HG03097 (cell line): ENCODE measurements around the gene PPP1R16B.
"Not testable (repeated sequence)": the region's sequence is repeated elsewhere in the genome, so short reads cannot be mapped to it uniquely, and the experiment has no call there.

Source experiments
- ATAC-seq: cut with Tn5 transposase; IDR thresholded peaks from one replicate; pipeline ENCODE4 v1.9.1; 2021; ENCODE audit not compliant: unreplicated experiment, low FRiP score

The PPP1R16B gene

DNA sequence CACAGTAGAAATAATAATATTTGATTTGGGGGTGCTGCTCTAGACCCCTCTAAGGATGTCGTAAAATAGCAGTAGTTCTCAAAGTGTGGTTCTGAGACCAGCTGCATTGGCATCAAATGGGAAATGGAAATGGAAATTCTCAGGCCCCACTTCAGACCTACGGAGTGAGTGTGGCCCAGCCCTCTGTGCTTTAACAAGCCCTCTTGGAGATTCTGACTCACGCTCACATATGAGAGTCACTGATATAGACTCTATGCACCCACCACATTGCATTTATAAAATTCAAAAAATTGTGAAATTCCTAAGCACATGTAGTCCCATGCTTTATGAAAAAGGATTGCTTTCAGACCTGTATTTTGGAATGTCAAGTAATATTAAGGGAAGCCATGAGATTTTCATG is 14.2 kb upstream of the PPP1R16B start:
- ATAC-seq = no peak

DNA sequence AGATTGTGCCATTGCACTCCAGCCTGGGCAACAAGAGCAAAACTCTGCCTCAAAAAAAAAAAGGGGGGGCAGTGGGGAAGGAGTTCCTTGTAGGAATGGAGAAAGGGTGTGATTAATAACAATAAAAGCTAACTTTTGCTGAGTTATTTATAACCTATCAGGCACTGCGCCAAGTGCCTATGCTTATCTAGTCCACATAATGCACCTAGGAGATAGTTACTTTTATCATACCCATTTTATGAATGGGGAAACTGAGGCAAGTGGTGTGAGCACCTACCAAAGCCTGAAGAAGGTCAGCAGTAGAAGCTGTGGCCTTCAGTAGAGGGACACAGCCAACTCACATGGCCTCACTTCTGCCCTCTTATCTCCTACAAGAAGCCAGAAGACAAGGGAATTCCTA is 13.6 kb upstream of the PPP1R16B start:
- ATAC-seq = no peak

DNA sequence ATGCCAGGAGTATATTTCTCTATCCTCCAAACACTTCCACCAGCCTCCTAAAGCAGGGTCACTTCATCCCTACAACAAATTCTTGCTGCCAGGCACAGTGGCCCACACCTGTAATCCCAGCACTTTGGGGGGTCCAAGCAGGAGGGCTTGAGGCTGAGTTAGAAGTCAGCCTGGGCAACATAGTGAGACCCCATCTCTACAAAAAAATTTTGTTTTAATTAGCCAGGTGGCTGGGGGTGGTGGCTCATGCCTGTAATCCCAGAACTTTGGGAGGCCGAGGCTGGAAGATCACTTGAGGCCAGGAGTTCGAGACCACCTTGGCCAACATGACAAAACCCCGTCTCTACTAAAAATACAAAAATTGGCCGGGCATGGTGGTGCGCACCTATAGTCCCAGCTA is 11.4 kb upstream of the PPP1R16B start:
- ATAC-seq = not testable (repeated sequence)

DNA sequence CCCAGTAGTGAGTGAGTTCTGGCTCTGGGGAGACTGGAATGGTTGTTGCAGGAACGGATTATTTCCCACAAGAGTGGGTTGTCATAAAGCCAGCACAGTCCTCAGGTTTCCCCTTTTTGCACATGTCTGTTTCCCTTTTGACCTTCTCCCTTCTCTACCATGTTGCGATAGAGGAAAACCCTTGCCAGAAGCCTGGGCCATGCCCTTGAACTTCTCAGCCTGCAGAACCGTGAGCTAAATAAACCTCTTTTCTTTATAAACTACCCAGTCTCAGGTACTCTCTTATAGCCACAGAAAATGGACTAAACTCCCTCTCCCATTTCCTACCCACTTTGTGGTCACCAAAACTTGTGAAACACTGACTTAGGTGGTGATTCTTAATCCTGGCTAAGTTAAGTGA is 7.2 kb upstream of the PPP1R16B start:
- no peak for ATAC-seq

DNA sequence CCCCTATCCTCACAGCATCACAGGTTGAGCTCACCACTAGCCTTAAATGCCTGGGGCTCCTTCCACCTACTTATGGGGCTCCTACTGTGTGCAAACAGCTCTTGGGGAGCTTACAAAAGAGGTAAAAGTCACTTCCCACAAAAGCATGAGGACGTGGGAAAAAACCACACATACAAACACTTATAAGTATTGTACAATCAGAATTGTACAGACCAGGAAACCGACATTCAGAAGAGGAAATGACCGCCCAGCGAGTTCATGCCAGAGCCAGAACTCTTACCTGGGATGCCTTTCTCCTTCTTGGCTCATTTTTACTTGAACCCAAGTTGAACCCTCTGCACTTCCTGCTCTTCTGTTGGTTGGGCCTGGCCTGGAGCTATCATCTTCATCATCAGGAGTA is 6.3 kb upstream of the PPP1R16B start:
- ATAC-seq = no peak

DNA sequence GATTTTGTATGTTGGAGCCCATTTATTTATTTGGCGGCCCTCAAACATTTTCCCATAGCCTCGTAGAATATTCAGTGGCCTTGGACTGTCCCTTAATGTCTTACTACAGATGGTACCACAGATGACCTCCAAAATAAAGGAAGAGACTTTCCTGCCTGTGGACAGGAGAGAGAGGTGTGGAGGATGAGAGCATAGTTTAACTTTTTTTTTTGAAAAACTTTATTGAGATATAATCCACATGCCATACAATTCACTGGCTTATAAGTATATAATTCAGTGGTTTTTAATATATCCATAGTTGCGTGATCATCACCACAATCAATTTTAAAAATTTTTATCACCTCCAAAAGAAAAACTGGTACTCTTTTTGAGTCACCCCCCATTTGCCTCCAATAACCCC is 4.6 kb upstream of the PPP1R16B start:
- no peak for ATAC-seq

DNA sequence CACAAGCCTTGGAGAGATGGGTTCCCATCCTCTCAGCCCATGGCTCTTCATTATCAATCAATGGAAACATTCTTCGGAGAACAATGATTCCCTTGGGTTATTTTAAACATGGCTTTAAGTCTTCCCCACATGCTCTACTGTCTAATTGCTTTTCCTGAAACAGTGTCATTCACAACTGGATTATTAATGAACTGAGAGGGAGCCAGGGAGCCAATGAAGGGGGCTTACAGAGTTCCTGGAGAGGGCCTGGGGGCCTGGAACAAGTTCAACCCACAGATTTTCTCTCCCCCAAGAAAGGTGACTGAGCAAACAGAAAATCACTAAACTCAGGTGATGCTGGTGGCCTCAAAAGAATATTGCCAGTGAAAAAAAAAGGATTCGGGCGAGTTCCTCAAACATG is 1.3 kb upstream of the PPP1R16B start:
- no peak for ATAC-seq

DNA sequence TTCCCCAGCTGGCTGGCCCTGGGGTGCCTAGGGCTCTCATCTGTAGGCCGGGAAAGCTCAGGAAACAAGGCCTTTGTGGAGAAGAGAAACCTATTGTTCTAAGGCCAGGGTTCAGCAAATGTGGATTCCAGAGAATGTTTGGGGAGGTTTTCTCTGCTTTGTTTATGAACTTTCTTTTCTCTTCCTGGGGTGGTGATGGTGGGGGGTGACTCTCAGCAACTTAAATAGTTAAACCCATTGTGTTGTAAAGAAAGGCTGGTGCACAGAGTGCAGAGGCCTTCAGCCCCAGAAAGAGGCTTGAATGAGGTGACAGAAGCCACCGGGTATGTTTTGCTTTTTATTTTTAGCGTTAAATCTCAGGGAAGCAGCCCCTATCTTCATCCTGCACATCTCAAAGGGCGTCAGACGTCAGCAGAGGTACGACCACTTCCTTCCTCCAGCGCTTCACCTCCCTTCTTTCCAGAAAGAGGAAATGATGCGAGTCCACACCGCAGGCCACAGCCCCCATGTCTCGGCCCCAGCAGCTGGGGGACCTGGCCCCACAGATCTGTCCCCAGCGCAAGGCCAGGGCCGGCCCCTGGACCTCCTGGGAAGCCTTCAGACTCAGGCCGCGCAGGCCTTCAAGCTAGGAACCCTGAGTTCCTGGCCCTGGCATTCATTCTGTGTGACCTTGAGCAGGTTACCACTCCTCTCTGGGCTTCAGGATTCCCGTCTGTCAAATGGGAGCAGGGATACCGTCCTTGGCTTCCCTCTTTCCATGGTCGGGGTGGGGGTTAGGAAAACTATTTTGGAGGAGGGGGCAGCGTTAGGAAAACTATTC is 605 bp upstream of the PPP1R16B start:
- ATAC-seq = peak; percentile 44

DNA sequence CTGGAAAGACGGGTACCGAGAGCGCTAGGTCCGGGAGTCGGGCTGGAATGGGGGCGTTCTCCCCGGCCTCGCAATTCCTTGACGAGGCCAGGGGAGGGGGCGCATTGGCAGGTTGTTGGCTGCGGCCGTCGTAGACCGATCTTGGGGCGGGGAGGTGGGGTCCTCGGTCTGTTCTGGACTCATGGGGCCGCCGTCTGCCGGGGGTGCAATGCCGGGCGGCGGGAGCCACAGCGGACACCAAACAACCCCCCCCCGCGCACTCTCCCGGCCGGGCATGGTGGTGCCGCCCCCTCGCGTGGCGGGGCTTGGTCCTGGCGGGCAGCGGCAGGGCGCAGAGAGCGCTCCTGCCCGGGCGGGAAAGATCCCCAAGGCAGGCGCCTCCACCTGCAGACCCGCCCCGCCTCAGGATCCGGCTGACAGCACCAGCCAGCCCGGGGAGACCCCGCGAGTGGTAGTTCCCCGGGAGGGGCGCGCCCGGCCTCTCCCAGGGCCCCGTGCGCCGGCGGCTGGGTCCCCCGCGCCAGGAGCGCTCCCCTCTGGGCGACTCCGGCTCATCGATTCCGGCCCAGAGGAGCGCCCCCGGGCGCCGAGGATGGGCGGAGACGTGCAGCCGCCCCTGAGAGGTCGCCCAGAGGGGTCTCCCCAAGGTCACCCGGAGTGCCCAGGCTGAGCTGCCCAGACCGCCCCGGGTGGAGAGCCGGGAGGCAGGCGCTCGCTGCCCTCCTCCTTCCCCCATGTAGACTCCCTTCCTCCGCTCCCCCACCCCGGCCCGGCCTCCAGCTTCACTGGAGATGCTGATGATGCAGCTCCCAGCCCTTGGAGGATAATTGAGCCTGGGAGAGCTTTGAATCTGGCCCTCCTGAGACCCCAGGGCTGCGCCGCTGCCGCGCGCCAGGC is 709 bp downstream of the PPP1R16B start:
- ATAC-seq = no peak

DNA sequence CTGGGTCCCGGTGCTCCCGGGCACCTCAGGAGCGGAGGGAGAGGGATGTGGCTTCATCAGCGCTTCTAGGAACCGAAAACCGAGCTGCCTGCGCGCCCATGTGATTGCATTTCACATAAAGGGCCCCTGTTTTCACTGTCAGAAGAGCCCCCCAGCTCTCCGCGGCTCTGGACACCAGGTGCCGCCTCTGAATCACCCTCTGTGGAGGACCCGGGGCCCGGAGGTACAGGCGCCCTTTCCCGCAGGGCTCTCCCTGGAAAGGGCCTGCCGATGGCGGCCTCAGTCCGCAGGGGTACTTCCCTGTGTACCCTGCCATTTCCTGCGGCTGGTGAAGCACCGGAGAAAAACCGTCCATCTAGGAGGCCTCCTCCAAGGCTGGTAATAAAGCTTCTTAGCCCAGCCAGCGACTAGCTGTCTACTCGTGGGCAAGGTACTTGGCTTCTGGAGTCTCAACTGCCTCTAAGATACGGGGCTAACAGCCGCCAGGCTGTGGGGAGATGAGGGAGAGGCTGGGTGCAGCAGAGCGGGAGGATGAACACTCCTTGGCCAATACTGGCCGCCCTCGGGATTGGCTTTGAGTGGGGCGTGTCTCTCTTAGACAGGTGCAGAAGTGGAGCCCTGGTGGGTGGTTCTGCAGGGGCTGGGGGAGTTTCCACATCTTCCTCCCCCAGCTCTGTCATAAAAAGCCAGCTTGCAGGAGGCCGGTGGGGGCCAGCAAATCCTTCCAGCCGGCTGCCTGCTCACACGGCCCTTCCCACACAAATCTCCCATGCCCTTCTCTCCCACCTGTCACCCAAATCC is 1.6 kb downstream of the PPP1R16B start:
- ATAC-seq = no peak

DNA sequence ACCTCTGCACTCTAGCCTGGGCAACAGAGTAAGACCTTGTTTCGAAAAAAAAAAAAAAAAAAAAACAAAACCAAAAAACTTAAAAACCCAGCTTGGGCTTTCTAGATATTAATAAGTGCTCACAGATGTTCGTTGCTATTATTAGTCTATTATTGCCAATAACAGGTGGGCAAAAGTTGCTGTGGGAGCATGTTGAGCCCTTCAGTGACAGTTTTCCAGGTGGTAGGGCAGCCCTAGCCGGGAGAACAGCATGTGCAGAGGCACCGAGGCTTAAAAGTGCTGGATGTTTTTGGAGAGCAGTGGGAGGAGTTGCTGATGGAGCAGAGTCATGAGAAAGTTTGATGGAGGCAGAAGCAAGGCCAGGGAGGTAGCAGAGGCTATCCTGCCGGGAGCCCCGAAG is 4.4 kb downstream of the PPP1R16B start:
- no peak for ATAC-seq

DNA sequence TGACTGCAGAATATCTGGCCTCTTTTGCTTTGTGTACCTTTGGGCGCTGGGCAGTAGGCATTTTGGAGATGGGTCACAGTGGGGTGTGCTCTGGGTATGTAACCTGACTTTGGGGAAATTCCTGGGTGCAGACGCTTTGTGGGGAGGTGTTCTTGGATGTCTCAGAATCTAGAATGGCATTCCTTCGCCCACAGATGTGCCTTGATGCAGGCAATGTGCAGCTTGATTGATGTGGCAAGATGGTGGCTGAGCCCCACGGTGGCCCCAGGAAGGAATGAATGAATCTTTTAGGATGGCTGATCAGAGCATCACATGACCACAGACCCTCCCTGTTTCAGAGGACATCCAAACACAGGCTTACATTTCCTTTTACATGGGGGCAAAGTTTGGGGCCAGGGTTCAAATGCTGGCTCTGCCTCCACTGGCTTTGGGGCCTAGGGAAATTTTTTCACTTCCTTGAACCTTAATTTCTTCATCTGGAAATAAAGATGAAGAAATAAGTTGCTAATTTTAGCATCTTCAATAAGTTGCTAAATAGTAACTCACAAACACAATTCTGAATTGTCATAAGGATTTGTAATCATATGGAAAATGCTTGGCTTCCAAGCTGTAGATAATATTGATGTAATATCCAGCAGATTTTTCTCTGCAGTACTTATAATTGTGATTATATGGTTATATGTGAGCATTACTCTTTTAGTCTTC is 5.6 kb downstream of the PPP1R16B start:
- ATAC-seq = no peak

DNA sequence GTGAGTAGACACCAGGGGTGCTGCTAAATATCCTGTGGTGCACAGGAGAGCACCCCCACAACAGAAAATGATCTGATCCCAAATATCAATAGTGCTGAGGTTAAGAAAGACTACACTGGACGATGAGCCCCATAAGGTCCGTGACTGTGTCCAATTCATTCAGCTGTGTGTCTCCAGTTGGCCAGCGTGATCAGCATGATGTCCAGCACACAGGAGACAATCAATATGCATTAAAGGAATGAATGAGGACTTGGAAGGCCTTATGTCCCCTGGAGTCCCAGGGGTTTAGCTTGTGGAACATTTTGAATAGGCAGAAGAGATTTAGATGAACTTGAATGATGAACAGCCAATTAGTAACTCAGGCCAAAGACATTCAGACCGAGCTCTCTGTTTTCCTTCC is 6.3 kb downstream of the PPP1R16B start:
- no peak for ATAC-seq

DNA sequence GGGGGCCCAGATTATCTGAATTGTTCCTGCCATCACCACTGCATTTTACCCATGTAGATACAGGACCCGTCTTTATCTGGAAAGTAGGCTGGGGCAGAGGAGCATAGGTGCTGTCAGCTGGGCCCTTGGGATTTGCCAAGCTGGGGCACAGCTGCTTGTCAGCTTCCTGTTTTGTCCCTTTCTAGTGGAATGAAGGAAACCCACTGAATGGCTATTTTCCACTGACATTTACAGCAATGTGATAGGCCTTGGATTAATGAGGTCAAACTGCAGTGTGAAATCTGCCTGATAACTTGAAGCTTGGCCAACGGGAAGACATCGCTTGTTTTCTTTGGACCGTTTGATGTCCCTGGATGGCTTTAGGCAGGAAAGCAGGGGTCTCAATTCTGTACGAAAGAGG is 6.7 kb downstream of the PPP1R16B start:
- no peak for ATAC-seq

DNA sequence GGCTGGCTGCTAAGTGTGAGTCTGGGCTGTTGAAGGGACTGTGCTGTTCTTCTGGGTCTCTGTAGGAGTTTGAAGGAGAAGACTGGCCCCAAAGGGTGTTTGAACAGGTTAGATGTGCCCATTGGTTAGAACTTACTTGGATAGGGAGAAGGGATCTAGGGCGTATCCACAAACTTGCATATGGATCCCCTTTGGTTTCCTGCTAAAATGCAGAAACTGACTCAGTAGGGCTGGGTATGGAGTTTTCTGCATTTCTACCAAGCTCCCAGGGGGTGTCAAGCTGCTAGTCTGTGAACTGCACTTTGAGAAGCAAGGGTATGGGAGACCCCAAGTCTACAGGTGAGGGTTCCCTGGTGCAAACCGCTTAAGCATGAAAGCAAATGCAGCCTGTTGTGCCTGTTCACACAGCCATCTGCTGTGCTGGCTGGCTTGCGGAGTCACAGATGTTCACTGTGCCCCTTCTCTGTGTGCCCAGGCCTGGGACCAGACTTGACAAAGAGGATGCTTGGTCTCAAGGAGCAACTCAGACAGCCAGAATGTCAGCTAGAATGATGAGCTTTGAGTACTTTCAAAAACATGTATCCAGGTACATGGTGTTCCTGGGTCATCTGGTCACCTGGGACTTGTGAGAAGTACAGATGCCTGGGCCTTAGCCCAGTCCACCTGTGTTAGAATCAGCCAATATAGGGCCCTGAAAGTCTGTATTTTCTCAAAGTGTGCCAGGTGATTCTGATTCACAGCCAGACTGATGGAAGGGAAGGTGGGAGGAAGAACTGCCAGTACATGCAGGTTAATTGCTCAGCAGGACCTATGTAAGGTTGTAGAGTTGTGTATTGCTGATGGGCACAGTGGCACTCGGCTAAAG is 7.4 kb downstream of the PPP1R16B start:
- no peak for ATAC-seq

DNA sequence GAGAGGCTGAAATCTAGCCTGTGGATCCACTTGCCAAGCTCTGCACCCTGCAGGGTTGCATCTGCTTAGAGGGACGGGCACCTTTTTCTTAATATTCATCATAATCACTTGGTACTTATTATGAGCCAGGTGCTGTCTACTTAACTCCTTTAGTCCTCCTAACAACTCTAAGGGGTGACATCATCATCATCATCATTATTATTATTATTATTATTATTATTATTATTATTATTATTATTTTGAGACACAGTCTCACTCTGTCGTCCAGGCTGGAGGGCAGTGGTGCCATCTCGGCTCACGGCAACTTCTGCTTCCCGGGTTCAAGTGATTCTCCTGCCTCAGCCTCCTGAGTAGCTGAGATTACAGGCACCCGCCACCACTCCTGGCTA is 8.1 kb downstream of the PPP1R16B start:
- not testable (repeated sequence) for ATAC-seq

DNA sequence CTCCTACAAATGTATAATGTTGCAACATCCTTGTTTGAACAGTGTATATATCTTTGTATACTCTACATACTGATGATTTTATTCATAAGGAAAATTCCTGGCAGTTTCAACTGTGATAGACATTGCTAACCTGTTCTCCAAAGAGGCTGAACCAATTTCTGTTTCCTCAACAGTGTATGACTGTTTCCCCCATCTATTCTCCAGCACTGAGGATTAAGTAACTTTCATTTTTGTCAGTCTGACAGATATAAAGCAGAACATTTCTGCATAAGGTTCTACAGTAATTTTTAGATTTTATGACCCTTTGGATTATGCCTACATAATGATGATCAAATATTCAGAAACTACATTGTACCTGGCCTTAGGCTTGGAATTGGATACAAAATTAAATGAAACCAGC is 9.9 kb downstream of the PPP1R16B start:
- ATAC-seq = no peak

DNA sequence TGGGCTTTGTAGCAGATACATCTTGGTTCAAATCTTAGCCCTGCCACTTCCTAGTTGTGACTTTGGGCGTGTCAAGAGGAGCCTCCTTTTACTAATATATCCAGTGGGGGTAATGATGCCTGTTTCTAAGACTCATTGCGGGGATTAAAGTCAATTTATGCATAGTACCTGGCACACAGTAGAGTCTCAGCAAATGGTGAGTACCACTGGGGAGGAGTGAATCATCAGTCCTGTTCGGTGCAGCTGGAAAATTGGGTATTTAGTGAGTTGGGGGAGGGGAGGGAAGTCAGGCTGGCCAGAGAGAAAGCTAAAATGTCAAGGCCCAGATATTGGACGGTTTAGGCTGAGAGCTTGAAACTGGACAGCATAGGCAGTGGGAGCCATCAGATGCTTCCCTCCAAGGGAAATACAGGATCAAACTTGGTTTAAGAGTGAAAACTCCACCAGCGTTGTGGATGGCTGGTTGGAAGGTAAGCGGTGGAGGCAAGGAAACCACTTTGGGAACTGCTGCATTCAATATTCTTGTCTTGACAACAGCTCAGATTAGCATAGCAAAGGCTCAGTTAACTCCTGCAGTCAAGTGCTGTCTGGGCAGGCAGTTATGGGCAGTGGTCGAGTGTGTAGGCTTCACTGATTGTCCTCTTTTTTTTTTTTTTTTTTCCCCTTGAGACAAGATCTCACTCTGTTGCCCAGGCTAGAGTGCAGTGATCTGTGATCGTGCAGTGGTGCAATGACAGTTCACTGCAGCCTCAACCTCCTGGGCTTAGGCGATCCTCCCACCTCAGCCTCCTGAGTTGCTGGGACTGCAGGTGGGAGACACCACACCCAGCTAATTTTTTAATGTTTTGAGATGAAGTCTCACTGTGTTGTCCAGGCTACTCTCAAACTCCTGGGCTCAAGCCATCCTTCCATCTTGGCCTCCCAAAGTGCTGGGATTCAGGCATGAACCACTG is 12.9 kb downstream of the PPP1R16B start:
- ATAC-seq = no peak

DNA sequence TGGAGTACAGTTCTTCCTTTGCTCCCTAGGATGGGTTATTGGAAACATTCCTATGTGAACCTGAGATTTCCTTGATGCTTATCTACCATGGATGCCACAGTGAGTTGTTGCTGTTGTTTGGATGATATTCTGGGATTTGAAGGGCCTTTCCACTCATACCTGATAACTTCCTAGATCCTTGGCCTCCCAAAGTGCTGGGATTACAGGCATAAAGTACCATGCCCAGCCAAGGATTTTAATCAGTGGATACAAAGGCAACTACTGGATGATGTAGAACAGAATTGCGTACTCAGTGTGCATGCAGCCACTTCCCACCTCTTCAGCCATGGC is 20.0 kb downstream of the PPP1R16B start:
- ATAC-seq = no peak
